Uterus (tissue), 2 donors: Measurements from ENCODE around the gene SLC39A11.

ENCODE experiments used
- CTCF ChIP-seq, 4 experiments: fragments of 200-600 bp in 2 of 4; fragments of 450-650 bp in 2 of 4; sonication (generic) in 2 of 4; IDR thresholded peaks; one replicate each; pipeline ENCODE4 v1.5.1; 2016 to 2019; ENCODE audit warnings: antibody characterized with exemption in 4 of 4, mild to moderate bottlenecking in 2 of 4, moderate library complexity in 1 of 4
- POLR2A ChIP-seq, 2 donors: fragments of 450-650 bp; IDR thresholded peaks; one replicate each; pipeline ENCODE4 v1.6.1; 2016; ENCODE audit warnings: antibody characterized with exemption in 2 of 2, mild to moderate bottlenecking in 1 of 2, moderate library complexity in 1 of 2

GRCh38 chr17:72771734-72772133 lies 320.8 kb downstream of the SLC39A11 start:
- TF ChIP-seq CTCF (IDR thresholded peaks at IDR 0.05) (no peak), POLR2A (IDR thresholded peaks at IDR 0.05) (no peak)
